ENCODE results near the gene MESP2.

The MESP2 gene

DNA sequence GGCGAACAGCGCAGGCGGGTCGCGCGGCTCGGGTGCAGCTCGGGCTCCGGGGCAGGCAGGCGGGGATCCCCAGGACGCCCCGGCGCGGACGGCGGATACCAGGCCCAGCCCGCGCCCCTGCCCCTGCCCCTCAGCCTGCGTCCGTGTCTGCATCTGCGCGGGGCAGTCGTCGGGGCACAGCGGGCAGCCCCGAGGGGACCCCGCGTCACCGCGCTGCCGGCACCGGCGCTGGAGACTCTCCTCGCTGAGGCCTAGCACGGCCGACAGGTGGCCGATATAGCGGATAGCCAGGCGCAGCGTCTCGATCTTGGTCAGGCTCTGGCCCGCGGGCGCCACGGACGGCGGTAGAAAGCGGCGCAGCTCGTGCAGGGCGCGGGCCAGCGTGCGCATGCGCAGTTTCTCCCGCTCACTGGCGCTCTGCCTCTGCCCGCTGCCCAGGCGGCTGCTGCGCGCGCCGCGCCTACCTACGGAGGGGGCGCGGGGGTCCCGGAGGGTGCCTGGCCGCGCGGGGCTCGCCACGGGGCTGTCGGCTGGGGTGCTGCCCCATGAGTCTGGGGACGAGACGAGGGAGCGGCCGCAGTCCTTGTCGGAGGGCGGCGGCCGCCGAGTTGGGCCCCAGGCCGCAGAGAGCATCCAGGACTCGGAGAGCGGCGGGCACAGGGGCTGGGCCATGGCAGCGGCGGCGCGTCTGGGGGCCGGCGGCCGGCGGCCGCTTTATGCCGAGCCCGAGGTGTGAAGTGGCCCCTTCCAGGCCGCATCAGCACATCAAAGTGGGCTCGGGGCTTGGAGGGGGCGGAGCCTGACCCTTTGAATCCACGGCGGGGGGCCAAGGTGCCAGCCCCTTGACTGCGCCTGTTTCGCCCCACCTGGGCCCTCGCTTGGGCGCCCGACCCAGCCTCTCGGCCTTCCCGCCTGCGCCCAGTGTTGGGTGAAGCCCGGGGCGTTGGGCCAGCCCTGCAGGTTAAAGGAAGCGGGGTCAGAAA, 25.3 kb upstream of the MESP2 start, which contains the start of gene MESP1:
TSS of gene MESP1 (minus strand) at position 690 of the 983 bp plus-strand sequence. CDS start at position 672, 18 bp downstream.
- H4K91ac ChIP-seq (ENCODE audit: low read depth, low read length, poor library complexity), result no peak within 1 kb of the TSS
- H3K27ac ChIP-seq (replicated peaks; ENCODE audit: low read length), result no peak within 1 kb of the TSS
- peaks cover 4% of the 10 kb centered on the region for H3K79me1 ChIP-seq (ENCODE audit: low read depth, low read length)
- no CpG with 5 or more reads among the region's 114 CpGs for WGBS, 2 donors (ENCODE audit: extremely low coverage in 2 of 2, insufficient read length in 2 of 2, insufficient replicate concordance in 1 of 2)
- H3K14ac ChIP-seq (ENCODE audit: low read length), result peak within 1 kb of the TSS; percentile 98
- H3K18ac ChIP-seq (ENCODE audit: low read length), result peak within 1 kb of the TSS; percentile 98
- peak; percentile 91 for DNase-seq (ENCODE audit: low spot score)
- no peaks in the 10 kb centered on the region for H3K36me3 ChIP-seq (replicated peaks in 1 of 2; ENCODE audit: control insufficient read depth in 2 of 2, insufficient read depth in 2 of 2, low read length in 2 of 2)
- peak within 1 kb of the TSS; percentile 65 for H4K8ac ChIP-seq (ENCODE audit: low read depth, low read length)
- peak within 1 kb of the TSS; percentile 65 to 81 for H3K4me3 ChIP-seq (ENCODE audit: low read length in 2 of 2)
- no peak within 1 kb of the TSS for H2BK12ac ChIP-seq (ENCODE audit: low read length)
- peaks cover 34 to 64% (median 56%) of the 10 kb centered on the region in 3 experiments for H3K27me3 ChIP-seq (ENCODE audit: control insufficient read depth in 3 of 3, insufficient read depth in 3 of 3, low read depth in 1 of 3, low read length in 3 of 3)
- no peak within 1 kb of the TSS for H3K4ac ChIP-seq (ENCODE audit: low read length)
- peak within 1 kb of the TSS; percentile 82 for H2AK5ac ChIP-seq (ENCODE audit: low read depth, low read length)
- H3K4me2 ChIP-seq (ENCODE audit: insufficient read depth, low read length, poor library complexity, severe bottlenecking), result peak within 1 kb of the TSS; percentile 94
- H2BK5ac ChIP-seq (ENCODE audit: low read length), result no peak within 1 kb of the TSS
- peak within 1 kb of the TSS; percentile 77 for H2BK15ac ChIP-seq (ENCODE audit: low read length)
- peak within 1 kb of the TSS; percentile 94 for H3K23ac ChIP-seq (ENCODE audit: low read depth, low read length, poor library complexity)
- peaks cover 2 to 5% of the 10 kb centered on the region in 2 donors for H3K4me1 ChIP-seq (ENCODE audit: control insufficient read depth in 2 of 2, insufficient read depth in 1 of 2, low read depth in 1 of 2, low read length in 2 of 2)
- peak within 1 kb of the TSS; percentile 90 for H3K9ac ChIP-seq (ENCODE audit: low read depth, low read length, poor library complexity)
- H3K9me3 ChIP-seq (replicated peaks in 1 of 2; ENCODE audit: control insufficient read depth in 2 of 2, insufficient read depth in 1 of 2, low read depth in 1 of 2, low read length in 2 of 2), result peaks cover 0 to 2% of the 10 kb centered on the region in 2 donors
- H2AFZ ChIP-seq (ENCODE audit: low read length), result peak within 1 kb of the TSS; percentile 100
- H2BK120ac ChIP-seq (ENCODE audit: low read depth, low read length), result no peak within 1 kb of the TSS

DNA sequence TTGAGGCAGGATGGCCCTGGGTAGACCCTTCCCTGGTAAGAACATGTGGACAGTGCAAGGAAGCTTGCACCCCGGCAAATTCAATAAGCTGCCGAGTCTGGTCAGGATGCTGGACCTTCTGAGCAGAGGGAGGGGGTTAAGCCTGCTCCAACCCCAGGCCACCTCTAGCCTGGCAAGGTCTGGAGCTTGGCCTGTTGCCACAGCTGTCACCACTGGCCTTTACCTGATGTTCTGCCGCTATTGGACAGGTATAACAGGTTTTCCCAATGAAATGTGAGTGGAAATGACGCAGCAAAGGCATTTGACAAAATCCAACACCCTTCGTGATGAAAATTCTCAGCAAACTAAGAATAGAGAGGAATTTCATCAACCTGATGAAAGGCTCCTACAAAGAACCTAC, 24.4 kb upstream of the MESP2 start:
- H2BK15ac ChIP-seq (ENCODE audit: low read length), result no peak overlapping the region
- H2BK120ac ChIP-seq (ENCODE audit: low read depth, low read length), result no peak overlapping the region
- no peak overlapping the region for H3K4me3 ChIP-seq (ENCODE audit: low read length in 2 of 2)
- H3K18ac ChIP-seq (ENCODE audit: low read length), result no peak overlapping the region
- no peak overlapping the region for H3K23ac ChIP-seq (ENCODE audit: low read depth, low read length, poor library complexity)
- no peak overlapping the region for H4K8ac ChIP-seq (ENCODE audit: low read depth, low read length)
- H3K14ac ChIP-seq (ENCODE audit: low read length), result no peak overlapping the region
- no peak overlapping the region for H3K27ac ChIP-seq (replicated peaks; ENCODE audit: low read length)
- H3K9me3 ChIP-seq (replicated peaks in 1 of 2; ENCODE audit: control insufficient read depth in 2 of 2, insufficient read depth in 1 of 2, low read depth in 1 of 2, low read length in 2 of 2), result no peaks in the 10 kb centered on the region
- no peak overlapping the region for H3K4ac ChIP-seq (ENCODE audit: low read length)
- no peak overlapping the region for H3K9ac ChIP-seq (ENCODE audit: low read depth, low read length, poor library complexity)
- H2BK12ac ChIP-seq (ENCODE audit: low read length), result no peak overlapping the region
- DNase-seq (ENCODE audit: low spot score), result no peak
- peaks cover 32 to 55% (median 47%) of the 10 kb centered on the region in 3 experiments for H3K27me3 ChIP-seq (ENCODE audit: control insufficient read depth in 3 of 3, insufficient read depth in 3 of 3, low read depth in 1 of 3, low read length in 3 of 3)
- no peaks in the 10 kb centered on the region for H3K36me3 ChIP-seq (replicated peaks in 1 of 2; ENCODE audit: control insufficient read depth in 2 of 2, insufficient read depth in 2 of 2, low read length in 2 of 2)
- H3K4me1 ChIP-seq (ENCODE audit: control insufficient read depth in 2 of 2, insufficient read depth in 1 of 2, low read depth in 1 of 2, low read length in 2 of 2), result peaks cover 2 to 3% of the 10 kb centered on the region in 2 donors
- H4K91ac ChIP-seq (ENCODE audit: low read depth, low read length, poor library complexity), result no peak overlapping the region
- no peaks in the 10 kb centered on the region for H3K79me1 ChIP-seq (ENCODE audit: low read depth, low read length)
- H3K4me2 ChIP-seq (ENCODE audit: insufficient read depth, low read length, poor library complexity, severe bottlenecking), result no peak overlapping the region
- no peak overlapping the region for H2AK5ac ChIP-seq (ENCODE audit: low read depth, low read length)
- no CpG with 5 or more reads among the region's 5 CpGs for WGBS, 2 donors (ENCODE audit: extremely low coverage in 2 of 2, insufficient read length in 2 of 2, insufficient replicate concordance in 1 of 2)
- no peak overlapping the region for H2AFZ ChIP-seq (ENCODE audit: low read length)
- no peak overlapping the region for H2BK5ac ChIP-seq (ENCODE audit: low read length)

DNA sequence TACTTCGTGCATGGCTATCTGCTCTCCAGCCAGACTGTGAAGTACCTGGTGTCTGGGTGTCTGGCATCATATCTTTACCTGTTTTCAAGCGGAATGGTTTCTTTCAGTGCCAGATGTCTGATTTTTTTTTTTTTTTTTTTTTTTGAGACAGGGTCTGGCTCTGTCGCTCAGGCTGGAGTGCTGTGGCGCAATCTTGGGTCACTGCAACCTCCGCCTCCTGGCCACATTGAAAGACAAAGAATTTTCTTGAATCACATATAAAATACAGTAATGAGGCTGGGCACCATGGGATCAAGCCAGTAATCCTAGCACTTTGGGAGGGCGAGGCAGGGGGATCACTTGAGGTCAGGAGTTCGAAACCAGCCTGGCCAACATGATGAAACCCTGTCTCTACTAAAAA, 22.3 kb upstream of the MESP2 start:
- Histone ChIP-seq H3K27me3 (ENCODE audit: control insufficient read depth in 3 of 3, insufficient read depth in 3 of 3, low read depth in 1 of 3, low read length in 3 of 3) (peaks cover 14 to 39% (median 26%) of the 10 kb centered on the region in 3 experiments), H2AK5ac (ENCODE audit: low read depth, low read length) (no peak overlapping the region), H4K91ac (ENCODE audit: low read depth, low read length, poor library complexity) (no peak overlapping the region)

More for the DNA sequence above, 22.3 kb upstream of the MESP2 start:
- no peak overlapping the region for H2BK12ac ChIP-seq (ENCODE audit: low read length)
- H3K9me3 ChIP-seq (replicated peaks in 1 of 2; ENCODE audit: control insufficient read depth in 2 of 2, insufficient read depth in 1 of 2, low read depth in 1 of 2, low read length in 2 of 2), result no peaks in the 10 kb centered on the region
- no peak overlapping the region for H3K23ac ChIP-seq (ENCODE audit: low read depth, low read length, poor library complexity)
- no peak overlapping the region for H3K4me3 ChIP-seq (ENCODE audit: low read length in 2 of 2)
- no peak overlapping the region for H3K4me2 ChIP-seq (ENCODE audit: insufficient read depth, low read length, poor library complexity, severe bottlenecking)
- H2BK15ac ChIP-seq (ENCODE audit: low read length), result no peak overlapping the region
- H3K9ac ChIP-seq (ENCODE audit: low read depth, low read length, poor library complexity), result no peak overlapping the region
- H3K14ac ChIP-seq (ENCODE audit: low read length), result no peak overlapping the region
- no peak overlapping the region for H2BK120ac ChIP-seq (ENCODE audit: low read depth, low read length)
- H3K4me1 ChIP-seq (ENCODE audit: control insufficient read depth in 2 of 2, insufficient read depth in 1 of 2, low read depth in 1 of 2, low read length in 2 of 2), result peaks cover 2 to 3% of the 10 kb centered on the region in 2 donors
- no peak for DNase-seq (ENCODE audit: low spot score)
- H4K8ac ChIP-seq (ENCODE audit: low read depth, low read length), result no peak overlapping the region
- H3K18ac ChIP-seq (ENCODE audit: low read length), result no peak overlapping the region
- no peaks in the 10 kb centered on the region for H3K79me1 ChIP-seq (ENCODE audit: low read depth, low read length)
- H2BK5ac ChIP-seq (ENCODE audit: low read length), result no peak overlapping the region
- WGBS, 2 donors (ENCODE audit: extremely low coverage in 2 of 2, insufficient read length in 2 of 2, insufficient replicate concordance in 1 of 2), result no CpG with 5 or more reads among the region's 7 CpGs
- H2AFZ ChIP-seq (ENCODE audit: low read length), result no peak overlapping the region
- H3K4ac ChIP-seq (ENCODE audit: low read length), result no peak overlapping the region
- H3K27ac ChIP-seq (replicated peaks; ENCODE audit: low read length), result no peak overlapping the region
- no peaks in the 10 kb centered on the region for H3K36me3 ChIP-seq (replicated peaks in 1 of 2; ENCODE audit: control insufficient read depth in 2 of 2, insufficient read depth in 2 of 2, low read length in 2 of 2)

Measured in neuronal stem cell (in vitro differentiated cells).